NCI-H1092 (cell line): ENCODE measurements around the gene MEGF6.

Experiments
- DNase-seq: peaks from one replicate; lab custom pipeline; 2025; lab: John Stamatoyannopoulos, UW

The MEGF6 gene

DNA sequence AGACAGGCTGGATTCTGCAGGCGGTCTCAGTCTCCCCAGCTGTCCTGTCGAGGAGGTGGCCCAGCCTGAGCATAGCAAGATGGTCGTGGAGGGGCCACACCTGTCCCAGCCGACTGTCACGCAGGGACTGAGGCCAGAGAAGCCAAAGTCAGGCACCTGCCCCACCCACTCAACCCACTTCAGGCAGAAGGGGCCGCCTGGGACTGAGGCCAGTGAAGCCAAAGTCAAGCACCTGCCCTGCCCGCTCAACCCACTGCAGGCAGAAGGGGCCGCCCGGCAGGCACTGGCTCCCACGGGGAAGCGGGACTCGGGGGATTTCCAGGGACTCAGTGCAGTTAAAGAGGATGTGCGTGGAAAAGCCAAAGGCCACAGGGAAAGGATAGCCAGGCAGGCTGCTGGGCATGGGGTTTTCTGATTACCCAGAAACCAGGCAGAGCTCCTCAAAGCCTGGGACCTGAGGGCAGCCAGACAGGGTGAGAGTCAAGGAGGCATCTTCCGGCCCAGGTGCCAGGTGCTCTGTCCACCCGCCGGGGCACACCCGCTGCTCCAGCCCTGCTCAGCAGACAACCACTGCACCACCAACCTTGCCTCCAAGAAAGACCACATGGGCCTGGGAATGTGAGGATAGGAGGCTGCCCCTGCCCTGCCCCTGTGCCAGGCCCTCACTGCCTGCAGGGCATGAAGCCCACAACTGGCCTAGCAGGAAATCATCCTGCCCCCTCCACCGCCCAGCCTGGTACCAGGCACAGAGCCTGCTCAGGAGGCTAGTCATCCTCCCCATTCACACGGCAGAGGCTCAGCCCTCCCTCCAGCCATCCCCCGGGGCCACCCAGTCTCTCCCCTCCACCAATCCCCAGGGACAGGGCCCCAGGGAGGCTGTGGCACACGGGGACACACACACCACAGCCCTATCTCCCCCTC, 41.0 kb downstream of the MEGF6 start:
- DNase-seq, result no peak

DNA sequence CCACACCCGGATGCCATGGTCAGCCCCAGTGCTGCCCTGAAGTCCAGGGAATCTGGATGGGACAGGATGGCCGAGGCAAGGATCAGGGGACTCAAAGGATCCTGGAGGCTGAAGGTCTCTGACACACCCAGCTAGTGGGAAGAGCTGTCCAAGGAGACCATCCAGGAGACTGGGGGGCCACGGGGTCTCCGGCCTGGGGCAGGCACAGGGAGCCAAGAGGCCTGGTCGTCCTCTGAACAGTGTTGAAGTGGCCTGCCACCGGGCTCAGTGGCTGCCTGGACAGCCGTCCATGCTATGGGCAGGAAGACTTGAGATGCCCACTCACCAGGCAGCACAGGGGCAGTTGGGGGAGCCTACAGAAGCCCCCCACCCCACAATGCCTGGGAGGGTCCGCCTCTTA, 41.9 kb downstream of the MEGF6 start:
- no peak for DNase-seq

DNA sequence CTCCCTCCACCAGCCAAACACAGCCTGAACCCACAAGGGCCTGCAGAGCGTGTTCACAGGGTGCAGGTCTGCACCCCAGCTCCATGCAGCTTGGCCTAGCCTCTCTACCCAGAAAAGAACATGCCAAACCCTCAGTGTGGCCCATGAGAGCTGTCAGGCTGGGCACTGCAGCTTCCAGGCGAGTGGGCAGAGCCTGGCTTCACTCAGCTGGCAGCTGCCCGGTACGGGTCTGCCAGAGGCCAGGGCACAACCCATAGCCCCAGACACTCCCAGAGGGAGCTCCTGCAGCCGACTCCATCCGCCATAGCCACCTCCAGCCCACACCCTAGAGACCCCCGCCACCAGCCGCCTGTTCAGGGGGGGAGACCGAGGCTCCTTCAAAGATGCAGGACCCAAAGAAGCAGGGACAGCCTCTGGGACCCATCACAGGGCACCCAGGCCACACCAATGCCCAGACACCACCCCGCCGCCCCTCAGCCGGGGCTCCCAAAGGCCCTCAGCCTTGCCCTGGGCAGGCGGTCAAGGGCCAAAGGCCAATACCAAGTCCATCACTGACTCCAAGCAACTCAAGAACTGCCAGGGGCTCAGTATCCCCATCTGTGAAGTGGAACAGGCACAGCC, 42.4 kb downstream of the MEGF6 start:
- no peak for DNase-seq

DNA sequence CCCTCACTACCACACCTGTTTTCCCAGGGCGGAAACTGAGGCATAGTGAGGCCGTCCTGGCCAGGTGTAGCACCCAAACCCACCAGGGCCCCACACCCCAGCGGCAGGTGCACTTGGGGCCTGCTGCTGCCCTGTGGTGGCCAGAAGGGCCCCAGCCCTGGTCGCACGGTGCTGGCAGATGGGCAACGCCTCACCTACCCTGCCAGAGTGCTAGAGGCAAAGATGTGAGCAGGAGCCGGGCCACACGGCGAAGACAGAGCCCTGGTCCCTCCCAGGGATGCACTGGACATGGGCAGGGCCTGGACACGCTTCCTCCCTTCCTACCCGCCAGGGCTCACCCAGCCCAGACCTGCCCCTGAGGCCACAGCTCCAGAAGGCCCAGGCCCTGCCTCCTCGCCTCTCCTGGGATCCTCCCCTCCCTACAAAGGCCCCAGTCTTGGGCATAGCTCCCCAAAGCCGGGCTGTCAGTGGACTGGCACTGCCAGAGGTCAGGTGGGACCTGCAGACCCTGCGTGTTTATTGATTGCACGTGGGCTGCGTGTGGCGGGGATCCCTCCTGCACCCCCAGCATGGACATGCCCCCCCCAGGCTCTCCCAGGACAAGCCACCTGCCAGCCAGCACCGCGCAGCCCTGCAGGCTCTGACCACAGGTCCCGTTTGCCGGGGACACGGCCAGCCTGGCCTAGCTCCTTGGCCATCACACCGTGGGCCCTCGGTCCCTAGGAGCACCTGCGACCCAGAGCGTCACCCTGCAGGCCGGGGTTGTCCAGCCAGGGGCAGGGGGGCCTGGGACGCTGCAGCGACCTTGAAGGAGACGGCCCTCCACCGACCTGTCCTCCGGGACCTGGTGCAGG, 44.1 kb downstream of the MEGF6 start:
- no peak for DNase-seq

DNA sequence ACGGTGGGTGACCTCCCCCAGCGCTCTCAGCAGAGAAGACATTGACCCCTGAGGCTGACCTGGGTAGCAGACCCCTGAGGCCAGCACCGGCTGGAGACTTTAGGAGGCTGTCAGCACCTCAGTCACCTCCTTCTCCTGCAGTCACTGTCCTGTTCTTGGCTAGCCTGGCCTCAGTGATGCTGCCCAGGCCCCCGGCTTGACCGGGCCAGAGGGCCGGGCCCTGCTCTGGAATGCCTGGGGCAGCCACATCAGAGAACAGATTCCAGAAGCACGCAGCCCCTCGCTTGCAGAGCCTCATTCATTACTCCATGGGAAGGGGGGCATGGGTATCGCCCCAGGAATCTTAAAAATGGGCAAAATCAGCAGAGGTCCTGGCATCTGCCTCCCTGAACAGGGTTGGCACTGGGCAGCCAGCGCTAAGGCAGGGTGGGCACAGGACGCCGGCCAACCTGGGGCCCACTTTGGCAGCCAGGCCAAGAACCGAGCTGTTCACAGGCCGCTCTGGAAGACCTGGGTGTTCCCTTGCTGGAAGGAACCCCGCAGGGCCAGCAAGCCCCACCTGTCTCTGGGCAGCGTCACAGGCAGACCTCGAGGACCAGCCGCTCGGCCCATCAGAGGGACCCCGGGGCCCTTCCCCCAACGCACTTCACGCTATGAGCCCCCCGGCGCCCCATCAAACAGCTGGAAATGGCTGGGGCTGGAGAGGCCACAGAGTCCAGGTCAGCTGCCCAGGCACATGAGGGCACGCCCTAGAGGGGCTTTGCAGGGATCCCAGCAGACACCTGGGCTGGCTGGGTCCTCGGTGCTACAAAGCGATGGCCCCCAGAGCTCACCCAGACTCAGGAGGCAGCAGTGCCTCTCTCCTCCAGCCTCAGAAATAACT, 45.1 kb downstream of the MEGF6 start:
- DNase-seq, result no peak

DNA sequence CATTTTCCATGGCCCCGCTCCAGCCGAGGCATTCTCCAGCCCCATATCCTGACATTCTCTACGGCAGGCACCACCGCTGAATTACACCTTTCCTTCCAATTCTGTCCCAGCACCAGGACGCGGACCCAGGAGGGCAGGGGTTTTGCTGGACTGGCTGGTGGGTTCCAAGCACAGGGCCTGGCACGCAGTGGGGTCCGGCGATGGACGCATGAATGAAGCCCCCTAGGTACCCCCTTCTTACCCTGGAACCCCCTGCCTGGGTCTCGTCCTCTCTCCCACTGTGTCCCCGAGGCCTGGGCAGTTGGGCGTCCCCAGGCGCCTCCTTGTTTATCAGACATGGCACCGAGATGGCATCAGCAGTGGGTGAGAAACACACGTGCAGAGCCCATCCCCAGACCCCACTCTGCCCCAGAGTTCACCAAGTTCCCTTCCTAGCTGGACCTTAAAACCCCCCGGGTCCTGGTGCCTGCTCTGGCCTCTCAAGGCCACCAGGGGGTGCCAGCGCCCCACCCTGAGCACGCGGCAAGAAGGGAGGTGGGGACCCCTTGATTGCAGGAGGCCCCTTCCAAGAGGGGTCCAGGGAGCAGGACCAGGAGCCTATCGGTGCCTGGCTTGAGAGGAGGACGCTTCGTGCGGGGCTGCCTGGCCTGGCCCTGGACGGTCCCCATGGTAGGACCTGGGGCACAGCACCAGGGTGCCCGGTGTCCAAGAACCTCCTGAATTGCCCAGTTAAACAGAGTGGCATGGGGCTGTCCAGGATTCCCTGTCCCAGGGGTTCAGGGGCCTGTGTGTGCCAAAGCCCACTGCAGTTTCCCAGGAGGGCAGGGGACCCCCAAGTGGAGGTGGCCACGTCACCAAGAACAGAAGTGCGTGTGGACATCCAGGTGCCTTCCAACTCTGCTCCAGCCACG, 46.1 kb downstream of the MEGF6 start:
- no peak for DNase-seq

DNA sequence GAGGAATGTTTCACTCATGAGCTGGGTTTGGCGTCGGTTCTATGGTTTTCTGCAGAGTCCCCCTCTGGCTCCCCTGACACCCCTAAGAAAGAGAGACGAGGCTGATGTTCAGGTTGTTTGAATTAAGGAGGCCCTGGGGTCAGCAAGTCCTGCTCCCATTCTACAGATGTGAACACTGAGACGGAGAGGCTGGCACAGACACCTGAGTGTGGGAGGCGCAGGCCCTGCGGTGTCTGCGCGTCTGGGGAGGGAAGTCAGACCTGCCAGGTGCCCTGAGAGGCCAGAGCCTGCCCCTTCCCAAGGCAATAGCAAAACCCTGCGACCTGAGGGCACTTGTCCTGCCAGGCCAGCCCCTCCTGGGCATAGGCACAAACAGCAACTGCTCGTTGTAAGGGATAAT, 47.7 kb downstream of the MEGF6 start:
- no peak for DNase-seq

DNA sequence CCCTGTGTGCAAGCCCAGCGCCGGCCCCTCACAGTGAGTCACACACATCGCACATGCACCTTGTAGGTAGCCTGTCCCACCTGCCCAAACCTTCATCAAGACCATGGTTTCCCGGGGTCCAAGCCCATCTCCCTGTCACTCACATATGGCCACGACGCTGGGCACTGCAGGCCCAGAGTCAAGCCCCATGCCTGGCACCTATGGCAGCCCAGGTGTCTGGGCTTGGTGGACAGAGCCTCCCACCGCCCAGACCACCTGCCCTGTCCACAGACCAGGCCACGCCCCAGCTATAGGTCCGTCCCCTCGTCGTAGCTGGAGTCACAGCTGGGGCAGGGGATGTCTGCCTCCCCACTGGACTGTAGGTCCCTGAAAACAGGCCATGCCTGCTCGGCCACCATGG, 48.2 kb downstream of the MEGF6 start:
- no peak for DNase-seq

DNA sequence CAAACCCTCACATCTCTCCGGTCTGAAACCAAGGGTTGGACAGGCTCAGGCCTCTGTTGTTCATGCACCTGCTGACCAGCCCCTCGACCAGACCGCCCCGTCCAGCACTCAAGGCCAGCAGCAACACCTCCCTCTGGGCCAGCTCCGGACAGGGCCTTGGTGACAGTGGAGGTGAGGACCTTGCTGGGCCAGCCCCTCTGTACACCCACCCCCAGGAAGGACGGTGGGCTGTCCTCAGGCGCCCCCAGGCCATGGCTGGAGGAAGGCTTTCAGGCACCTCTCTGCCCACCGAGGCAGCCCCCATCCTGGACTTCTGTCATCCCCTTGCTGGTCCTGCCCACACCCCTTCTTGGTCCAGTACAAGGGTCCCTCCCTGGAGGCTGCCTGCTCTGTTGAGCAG, 48.6 kb downstream of the MEGF6 start:
- DNase-seq, result no peak

DNA sequence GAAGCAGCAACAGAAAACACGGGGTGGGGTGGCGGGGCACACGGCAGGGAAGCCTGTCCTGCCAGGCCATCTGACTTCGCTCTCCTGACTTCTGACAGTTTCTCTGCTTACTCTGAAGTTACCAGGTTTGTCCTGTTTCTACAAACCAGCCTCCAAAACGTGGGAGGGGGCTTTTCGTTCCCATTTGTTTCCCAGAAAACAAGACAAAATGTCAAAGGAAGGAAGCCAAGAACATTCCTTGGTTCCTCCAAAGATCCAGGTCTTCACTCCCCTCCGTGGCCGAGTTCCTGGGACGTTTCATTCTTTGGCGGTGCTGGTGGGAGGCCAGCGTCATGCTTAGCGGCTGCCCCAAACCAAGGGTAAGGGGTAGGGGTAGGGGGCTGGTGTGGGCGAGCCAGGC, 49.6 kb downstream of the MEGF6 start:
- no peak for DNase-seq

DNA sequence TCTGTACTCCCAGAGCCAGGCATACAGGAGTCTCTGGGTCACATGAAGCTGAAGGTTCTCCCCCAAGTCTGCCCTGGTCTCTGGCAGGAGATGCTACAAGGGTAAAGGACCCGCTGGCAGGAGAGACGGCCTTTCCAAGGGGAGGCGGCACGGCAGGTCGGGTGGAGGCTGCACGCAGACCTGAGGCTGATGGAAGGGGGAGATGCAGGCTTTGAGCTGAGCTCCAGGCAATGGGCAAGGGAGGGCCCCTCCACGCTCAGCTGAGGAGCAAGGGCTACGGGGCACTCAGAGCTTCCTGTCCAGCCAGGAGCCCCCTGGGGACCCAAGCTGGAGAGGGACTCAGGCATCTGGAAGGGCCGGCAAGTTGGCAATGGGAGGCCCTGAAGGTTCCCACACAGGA, 50.3 kb downstream of the MEGF6 start:
- DNase-seq, result no peak

DNA sequence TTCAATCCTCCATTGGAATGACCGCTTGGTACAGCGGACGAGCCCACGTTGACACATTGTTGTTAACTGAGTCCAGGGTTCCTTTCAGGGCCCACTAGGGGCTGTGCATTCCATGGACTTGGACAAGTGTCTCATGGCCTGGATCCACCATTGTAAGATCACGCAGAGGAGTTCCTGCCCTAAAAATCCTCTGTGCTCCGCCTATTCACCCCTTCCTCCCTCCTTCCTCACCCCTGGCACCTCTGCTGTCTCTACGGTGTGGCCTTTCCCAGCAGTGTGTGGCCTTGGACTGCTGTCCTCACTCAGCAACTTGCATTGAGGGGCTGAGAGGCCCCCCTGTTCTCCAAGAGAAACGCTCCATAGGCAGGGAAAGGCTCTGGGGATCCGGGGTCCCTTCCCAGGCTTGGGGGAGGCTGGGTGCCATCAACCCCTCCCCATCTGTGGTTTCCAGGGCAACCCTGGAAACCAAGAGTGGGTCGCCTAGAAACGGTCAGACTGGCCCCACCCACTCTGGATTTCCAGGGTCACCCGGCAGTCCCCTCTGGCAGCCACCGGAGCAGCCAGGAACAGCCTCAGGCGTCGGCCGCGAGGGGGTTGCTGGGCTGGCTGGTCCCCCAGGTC, 50.9 kb downstream of the MEGF6 start:
- no peak for DNase-seq

DNA sequence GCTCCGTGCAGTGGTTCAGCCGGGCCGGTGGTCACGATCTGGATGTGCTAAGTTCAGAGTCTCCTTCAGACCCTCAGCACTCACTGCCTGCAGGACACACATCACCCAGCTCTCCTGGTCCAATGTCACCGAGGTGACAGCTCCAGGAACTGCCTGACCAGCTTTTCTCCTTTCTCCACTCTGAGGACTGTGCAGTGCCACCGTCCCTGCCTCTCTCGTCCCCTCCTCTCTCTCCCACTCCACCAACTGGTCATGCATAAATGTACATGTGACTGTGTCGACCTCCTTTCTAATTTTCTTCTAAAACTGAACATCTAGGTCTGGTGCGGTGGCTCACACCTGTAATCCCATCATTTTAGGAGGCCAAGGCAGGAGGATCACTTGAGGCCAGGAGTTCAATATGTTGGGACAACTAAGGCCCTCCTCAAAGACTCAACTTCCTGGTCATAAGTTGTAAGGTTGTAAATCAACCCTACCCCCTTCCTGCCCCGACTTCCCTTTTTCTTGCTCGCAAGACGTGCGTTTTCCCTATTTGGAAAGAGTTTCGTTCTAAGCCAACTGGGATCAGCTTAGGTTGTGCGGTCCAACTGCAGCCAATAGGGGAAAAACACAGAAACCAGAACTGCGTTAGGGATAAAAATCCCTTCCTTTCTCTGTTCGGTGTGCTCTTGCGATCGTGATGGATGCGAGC, 53.1 kb downstream of the MEGF6 start:
- DNase-seq, result no peak

DNA sequence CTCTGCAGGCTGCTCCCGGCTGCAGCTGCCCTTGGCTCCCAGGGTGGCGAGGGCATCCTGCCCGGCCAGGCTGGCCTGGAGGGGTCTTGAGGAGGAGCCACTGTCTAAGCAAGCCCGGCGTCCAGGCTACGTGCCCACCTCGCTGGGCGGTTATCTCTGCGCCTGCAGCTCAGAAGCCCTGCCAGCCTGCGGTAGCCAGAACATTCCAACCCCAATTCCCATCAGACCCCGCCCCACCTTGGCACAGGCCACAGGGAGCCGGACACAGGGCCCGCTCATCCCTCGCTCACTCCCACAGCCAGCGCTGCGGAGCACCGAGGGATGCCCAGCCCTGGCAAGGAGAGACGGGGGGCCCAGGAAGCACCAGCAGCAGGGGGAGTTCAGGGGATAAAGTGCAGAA, 53.9 kb downstream of the MEGF6 start:
- no peak for DNase-seq

DNA sequence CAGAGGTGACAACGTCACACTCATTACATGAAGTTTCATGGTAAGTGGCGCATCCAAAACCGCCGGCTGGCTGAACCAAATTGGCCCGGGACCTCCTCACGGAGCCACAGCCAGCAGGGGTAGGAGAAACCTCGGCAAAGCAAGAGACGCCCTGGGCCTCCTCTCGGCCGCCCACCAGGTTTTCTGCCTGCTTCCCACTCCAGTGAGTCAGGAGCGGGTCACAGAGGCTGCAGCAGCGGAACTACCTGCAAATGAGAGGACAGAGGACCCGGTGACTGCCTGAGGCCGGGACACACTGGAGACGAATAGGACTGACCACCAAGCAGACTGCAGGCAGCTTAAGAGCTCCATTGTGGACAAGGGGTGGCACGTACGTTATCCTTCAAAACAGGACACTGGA, 55.0 kb downstream of the MEGF6 start:
- no peak for DNase-seq

DNA sequence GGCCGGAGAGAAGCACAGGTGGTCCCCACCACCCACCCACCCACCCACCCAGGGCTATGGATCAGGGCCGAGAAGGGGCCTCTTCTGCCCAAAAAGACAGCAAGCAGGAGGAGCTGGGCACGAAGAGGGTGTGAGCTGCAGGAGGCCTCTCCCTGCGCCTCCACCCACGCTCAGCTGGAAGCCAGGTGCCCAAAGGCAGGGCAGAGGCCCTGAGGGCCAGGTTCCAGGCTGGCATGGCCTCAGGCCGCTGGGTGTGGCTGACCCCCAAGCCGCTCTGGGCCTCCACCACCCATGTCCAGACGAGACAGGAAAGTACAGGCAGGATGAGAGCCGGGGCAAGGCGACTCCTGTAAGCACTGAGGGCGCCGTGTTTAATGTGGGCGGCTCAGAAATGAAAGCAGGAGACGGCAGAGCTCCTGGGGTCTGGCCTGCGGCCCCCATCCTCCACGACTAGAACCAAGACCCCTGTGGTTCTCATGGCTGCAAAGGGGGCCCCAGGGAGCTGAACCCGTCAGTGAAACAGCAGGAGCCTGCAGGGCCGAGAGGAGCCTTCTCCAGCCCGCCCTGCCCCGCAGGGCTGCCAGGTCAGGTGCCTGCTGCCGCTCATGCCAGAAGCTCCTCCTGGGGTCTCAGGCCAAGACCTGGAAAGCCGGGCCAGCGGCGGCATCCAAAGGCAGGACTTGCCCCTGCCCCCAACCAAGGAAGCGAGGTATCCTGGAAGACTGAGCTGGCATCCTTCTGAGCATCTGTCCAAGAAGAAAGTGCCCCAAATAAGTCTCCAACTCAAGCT, 56.0 kb downstream of the MEGF6 start:
- DNase-seq, result no peak

DNA sequence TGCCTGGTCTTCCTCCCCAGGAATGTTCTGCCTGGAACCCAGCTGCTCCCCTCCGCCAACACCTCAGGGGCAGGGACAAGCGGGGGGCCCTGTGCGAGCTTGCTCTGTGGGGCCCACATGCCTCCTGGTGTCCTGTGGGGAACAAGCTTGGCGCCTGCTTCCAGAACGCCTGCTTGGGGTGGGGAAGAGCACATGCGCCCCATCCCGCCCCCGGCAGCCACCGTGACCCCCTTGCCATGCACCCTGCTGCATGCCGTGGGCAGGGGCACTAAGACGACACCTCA, 57.4 kb downstream of the MEGF6 start:
- no peak for DNase-seq

DNA sequence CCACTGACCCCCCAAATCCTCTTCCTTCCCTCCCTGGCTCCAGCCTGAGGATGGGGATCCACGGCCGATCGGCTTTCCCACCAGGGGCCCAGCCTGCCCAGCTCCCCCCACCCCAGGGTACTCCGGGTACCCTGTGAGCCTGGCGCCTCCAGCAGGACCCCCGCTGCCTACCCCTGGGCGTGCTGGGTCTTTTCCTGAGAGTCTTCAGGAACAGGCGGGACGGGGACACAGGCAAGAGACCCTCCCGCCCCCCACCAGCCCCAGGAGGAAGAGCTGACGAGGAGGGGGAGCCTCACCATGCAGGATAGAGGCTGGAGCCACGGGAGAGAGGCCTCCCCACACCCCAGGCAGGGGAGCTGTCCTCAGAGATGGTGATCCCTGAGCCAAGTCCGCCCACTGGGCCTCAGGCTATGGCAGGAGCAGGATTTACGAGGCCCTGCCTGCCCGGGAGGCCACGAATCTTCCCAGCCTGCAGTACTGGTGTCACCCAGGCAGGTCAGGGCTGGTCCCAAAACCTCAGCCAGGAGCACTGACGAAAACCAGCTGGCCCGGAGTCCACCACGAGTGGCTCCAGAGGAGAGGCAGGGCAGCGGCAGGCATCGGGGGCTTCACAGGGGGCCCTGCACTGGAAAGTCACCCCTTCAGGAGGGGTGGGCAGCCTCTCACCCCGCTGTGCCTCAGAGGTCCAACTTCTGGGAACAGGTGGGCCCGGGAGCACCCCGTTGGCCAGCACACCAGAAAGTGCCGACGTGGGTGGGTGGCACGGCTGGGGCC, 58.0 kb downstream of the MEGF6 start:
- no peak for DNase-seq
